Epithelial cell of proximal tubule (primary cell): ENCODE data around the gene CCDC136. TPM values are rescaled to one million over a fixed set of nuclear protein-coding genes. Genes with fewer than 3 reads are reported as not detected.

Experiments
- DNase-seq: peaks from one replicate; pipeline ENCODE4 v3.0.0-alpha.2; 2011; ENCODE audit warnings: low read depth
- H3K4me3 ChIP-seq: 2 replicates; pipeline ENCODE4 v1.5.1; 2011; ENCODE audit warnings: low read depth, mild to moderate bottlenecking, low read length
- CTCF ChIP-seq: conservative IDR thresholded peaks from 2 replicates; pipeline ENCODE4 v1.5.1; 2012; ENCODE audit warnings: low read depth, mild to moderate bottlenecking, low read length
- total RNA-seq: library from RNA; depleted of rRNA; stranded (reverse); fragments of >200 nt; gene quantifications from 2 replicates; pipeline ENCODE4 v1.2.3, GENCODE V29; 2015

Gene CCDC136
- total RNA-seq, 1 donor from 2014 or later: 2.0 TPM

GRCh38 chr7:128811631-128812430 lies 20.1 kb downstream of the CCDC136 start:
- no peak overlapping the region for H3K4me3 ChIP-seq
- no peak for DNase-seq
- TF ChIP-seq CTCF: no peak

DNA sequence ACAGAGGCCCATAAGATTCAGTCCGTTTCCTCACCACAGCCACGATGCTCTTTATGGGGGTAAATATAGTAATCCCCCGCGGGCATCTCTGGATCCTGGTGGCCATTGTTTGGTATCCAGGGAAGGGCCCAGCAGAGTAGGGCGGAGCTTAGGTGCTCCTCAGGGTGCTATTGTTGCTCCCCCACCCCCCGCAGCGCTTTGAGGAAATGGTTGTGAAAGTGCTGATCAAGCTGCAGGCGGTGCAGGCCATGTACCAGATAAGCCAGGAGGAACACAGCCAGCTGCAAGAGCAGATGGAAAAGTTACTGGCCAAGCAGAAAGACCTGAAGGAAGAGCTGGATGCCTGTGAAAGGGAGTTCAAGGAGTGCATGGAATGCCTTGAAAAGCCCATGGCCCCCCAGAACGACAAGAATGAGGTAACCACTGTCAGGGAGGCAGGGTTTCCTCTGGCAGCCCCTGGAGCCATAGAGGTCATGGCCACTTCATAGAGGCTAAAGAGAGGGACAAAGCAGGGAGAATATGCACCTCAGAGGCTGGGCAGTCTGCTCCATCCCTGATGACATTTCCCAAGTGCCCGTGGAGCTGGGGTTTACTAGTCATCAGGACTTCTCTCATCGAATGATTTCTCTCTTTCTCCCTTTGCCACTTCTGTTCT lies 20.9 kb downstream of the CCDC136 start:
- no peak for TF ChIP-seq CTCF
- no peak overlapping the region for H3K4me3 ChIP-seq
- DNase-seq: no peak

DNA sequence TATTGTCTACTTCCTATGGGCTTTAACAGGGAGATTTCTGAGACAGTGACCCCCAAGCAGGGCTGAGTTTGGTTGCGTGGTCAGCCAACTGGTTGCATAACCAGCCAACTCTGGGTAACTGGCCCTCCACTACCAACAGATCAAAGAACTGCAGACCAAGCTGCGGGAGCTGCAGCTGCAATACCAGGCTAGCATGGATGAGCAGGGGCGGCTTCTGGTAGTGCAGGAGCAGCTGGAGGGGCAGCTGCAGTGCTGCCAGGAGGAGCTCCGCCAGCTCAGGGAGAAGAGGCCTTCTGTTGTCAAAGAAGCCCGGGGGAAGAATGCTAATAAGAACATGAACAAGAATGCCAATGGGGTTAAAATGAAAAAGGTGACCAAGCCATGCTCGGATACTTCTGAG lies 22.7 kb downstream of the CCDC136 start:
- no peak for TF ChIP-seq CTCF
- DNase-seq: no peak
- H3K4me3 ChIP-seq: no peak overlapping the region

GRCh38 chr7:128815289-128815942 lies 23.6 kb downstream of the CCDC136 start:
- TF ChIP-seq CTCF: no peak
- no peak overlapping the region for H3K4me3 ChIP-seq

GRCh38 chr7:128818694-128819093 lies 26.9 kb downstream of the CCDC136 start:
- no peak for TF ChIP-seq CTCF
- DNase-seq: no peak
- H3K4me3 ChIP-seq: no peak overlapping the region

More at GRCh38 chr7:128815289-128815942, 23.6 kb downstream of the CCDC136 start:
- no peak for DNase-seq

DNA sequence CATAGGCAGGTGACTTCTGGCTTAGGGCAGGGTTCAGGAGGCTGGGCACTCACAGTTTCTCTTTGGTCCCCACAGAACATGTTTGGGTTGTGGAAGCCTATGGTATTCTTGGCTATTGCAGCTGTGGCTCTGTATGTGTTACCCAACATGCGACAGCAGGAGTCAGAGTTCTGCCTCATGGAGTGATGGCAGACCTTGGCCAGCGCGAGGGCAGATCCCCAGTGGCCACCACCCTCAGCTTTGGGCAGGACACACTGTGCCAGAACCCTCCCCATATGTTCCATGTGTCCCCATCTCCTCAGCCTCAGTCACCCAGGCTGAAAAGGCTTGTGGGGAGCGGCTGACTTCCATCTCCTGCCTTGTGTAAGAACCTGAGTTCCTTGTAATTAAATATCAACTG lies 30.0 kb downstream of the CCDC136 start:
- no peak for DNase-seq
- H3K4me3 ChIP-seq: no peak overlapping the region
- TF ChIP-seq CTCF: no peak
